ENCODE results near the gene MARCHF5. TPM values are rescaled to one million over a fixed set of nuclear protein-coding genes. Genes with fewer than 3 reads are reported as not detected.
A peak's percentile ranks its signal among the peaks of the same experiment; 100 is the strongest.

MARCHF5 gene
- total RNA-seq, 1 experiment from 2014 or later: 66.2 TPM

GRCh38 chr10:92298487-92298886 lies 7.5 kb downstream of the MARCHF5 start:
- ChIA-PET POLR2A (interaction anchor here (0.6 kb wide), 1 partner anchor 244 kb away, joined by 5 read pairs; no protein-coding TSS in a partner anchor), CTCF (no interaction called here)
- no peak for DNase-seq (ENCODE audit: low read depth, low spot score)
- no peak for ATAC-seq
- intact Hi-C loops (cut with micrococcal nuclease; ENCODE audit: unreplicated experiment): no loop called here
- Histone ChIP-seq H3K27me3 (ENCODE audit: control insufficient read depth, insufficient read depth, low read length) (no peaks in the 10 kb centered on the region), H3K27ac (ENCODE audit: low read length) (no peak overlapping the region), H3K36me3 (ENCODE audit: control insufficient read depth, insufficient read depth, low read length) (no peaks in the 10 kb centered on the region), H3K4me3 (ENCODE audit: low read depth in 2 of 2, low read length in 2 of 2) (no peak overlapping the region), H3K9me3 (ENCODE audit: control insufficient read depth, insufficient read depth, low read depth, low read length) (no peaks in the 10 kb centered on the region), H3K4me1 (ENCODE audit: control insufficient read depth, insufficient read depth, low read length) (no peaks in the 10 kb centered on the region)
- BruUV-seq (replicated peaks): no TSS peak
- in situ Hi-C loops (cut with HindIII; ENCODE audit: low pct_unique_long_range_greater_than_20kb, low sequenced_read_pairs): no loop called here
- TF ChIP-seq REST (IDR thresholded peaks at IDR 0.05; ENCODE audit: insufficient read depth in 1 of 2, low read depth in 2 of 2, low read length in 1 of 2) (no peak), SIN3A (IDR thresholded peaks at IDR 0.05; ENCODE audit: borderline replicate concordance, insufficient read depth, low read depth, low read length) (no peak), TCF7L2 (IDR thresholded peaks at IDR 0.05; ENCODE audit: low read depth, low read length) (no peak), POLR2AphosphoS5 (IDR thresholded peaks at IDR 0.05; ENCODE audit: low read depth, low read length) (no peak)
- TF ChIP-seq, protein P1, sequence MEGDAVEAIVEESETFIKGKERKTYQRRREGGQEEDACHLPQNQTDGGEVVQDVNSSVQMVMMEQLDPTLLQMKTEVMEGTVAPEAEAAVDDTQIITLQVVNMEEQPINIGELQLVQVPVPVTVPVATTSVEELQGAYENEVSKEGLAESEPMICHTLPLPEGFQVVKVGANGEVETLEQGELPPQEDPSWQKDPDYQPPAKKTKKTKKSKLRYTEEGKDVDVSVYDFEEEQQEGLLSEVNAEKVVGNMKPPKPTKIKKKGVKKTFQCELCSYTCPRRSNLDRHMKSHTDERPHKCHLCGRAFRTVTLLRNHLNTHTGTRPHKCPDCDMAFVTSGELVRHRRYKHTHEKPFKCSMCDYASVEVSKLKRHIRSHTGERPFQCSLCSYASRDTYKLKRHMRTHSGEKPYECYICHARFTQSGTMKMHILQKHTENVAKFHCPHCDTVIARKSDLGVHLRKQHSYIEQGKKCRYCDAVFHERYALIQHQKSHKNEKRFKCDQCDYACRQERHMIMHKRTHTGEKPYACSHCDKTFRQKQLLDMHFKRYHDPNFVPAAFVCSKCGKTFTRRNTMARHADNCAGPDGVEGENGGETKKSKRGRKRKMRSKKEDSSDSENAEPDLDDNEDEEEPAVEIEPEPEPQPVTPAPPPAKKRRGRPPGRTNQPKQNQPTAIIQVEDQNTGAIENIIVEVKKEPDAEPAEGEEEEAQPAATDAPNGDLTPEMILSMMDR (IDR thresholded peaks at IDR 0.05): no peak

- no peak overlapping the region for H3K27ac ChIP-seq (ENCODE audit: low read length)
- no peak overlapping the region for H3K4me3 ChIP-seq (ENCODE audit: low read depth in 2 of 2, low read length in 2 of 2)
- TF ChIP-seq SIN3A (IDR thresholded peaks at IDR 0.05; ENCODE audit: borderline replicate concordance, insufficient read depth, low read depth, low read length) (no peak), REST (IDR thresholded peaks at IDR 0.05; ENCODE audit: insufficient read depth in 1 of 2, low read depth in 2 of 2, low read length in 1 of 2) (no peak), TCF7L2 (IDR thresholded peaks at IDR 0.05; ENCODE audit: low read depth, low read length) (no peak), POLR2AphosphoS5 (IDR thresholded peaks at IDR 0.05; ENCODE audit: low read depth, low read length) (no peak)
- TF ChIP-seq, protein P1 (IDR thresholded peaks at IDR 0.05): no peak
- ChIA-PET CTCF (no interaction called here), POLR2A (interaction anchor here (1.0 kb wide), 1 partner anchor 11 kb away, joined by 6 read pairs; no protein-coding TSS in a partner anchor)
- H3K27me3 ChIP-seq (ENCODE audit: control insufficient read depth, insufficient read depth, low read length): no peaks in the 10 kb centered on the region
- ATAC-seq (no peak), DNase-seq (ENCODE audit: low read depth, low spot score) (no peak)
- intact Hi-C loops (cut with micrococcal nuclease; ENCODE audit: unreplicated experiment): no loop called here
- H3K4me1 ChIP-seq (ENCODE audit: control insufficient read depth, insufficient read depth, low read length): no peaks in the 10 kb centered on the region
- no peaks in the 10 kb centered on the region for H3K36me3 ChIP-seq (ENCODE audit: control insufficient read depth, insufficient read depth, low read length)
- TSS peak; percentile 7 for BruUV-seq (replicated peaks)
- no peaks in the 10 kb centered on the region for H3K9me3 ChIP-seq (ENCODE audit: control insufficient read depth, insufficient read depth, low read depth, low read length)
- in situ Hi-C loops (cut with HindIII; ENCODE audit: low pct_unique_long_range_greater_than_20kb, low sequenced_read_pairs): no loop called here
Measured at GRCh38 chr10:92303096-92303495, 12.1 kb downstream of the MARCHF5 start.
